Activated naive CD4-positive, alpha-beta T cell treated with anti-CD3 and anti-CD28 coated beads, Interleukin-2, amount 50 U/mL, for 24 hours (primary cell): ENCODE data around the gene ZFPL1.

ENCODE experiments used
- H3K27ac Mint-ChIP-seq: one replicate; pipeline ENCODE4 v1.8.0; 2021; ENCODE audit warnings: mild to moderate bottlenecking, mixed read lengths
- H3K27me3 Mint-ChIP-seq: one replicate; pipeline ENCODE4 v1.8.0; 2021; ENCODE audit warnings: mixed read lengths
- H3K36me3 Mint-ChIP-seq: one replicate; pipeline ENCODE4 v1.8.0; 2021; ENCODE audit warnings: mixed read lengths
- H3K4me1 Mint-ChIP-seq: one replicate; pipeline ENCODE4 v1.8.0; 2021; ENCODE audit warnings: mixed read lengths
- H3K4me3 Mint-ChIP-seq: one replicate; pipeline ENCODE4 v1.8.0; 2021; ENCODE audit warnings: mild to moderate bottlenecking, mixed read lengths
- H3K9me3 Mint-ChIP-seq: one replicate; pipeline ENCODE4 v1.8.0; 2021; ENCODE audit warnings: mixed read lengths

Gene ZFPL1

DNA sequence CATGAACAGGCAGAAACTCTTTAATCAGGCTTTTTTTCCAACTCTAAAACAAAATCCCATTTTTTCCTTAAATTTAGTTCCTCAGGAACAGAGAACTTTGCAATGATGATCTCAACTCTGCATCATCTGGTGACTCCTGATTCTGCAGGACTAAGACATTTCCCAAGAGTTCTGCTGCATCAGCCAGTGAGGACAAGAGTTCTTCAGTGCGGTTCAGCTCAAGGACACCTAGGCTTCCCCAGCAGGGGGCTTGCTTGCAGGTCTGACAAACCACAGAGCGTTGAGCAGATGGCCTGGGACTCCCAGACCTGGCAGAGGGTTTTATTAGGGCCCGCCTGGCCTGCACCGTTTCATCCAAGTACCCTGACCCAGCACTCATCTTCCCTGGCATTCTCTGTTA, 6.6 kb upstream of the ZFPL1 start:
- peaks cover 9% of the 10 kb centered on the region for H3K4me1 Mint-ChIP-seq
- H3K27me3 Mint-ChIP-seq = no peaks in the 10 kb centered on the region
- H3K27ac Mint-ChIP-seq = no peak overlapping the region
- H3K9me3 Mint-ChIP-seq = no peaks in the 10 kb centered on the region
- no peaks in the 10 kb centered on the region for H3K36me3 Mint-ChIP-seq
- H3K4me3 Mint-ChIP-seq = no peak overlapping the region

DNA sequence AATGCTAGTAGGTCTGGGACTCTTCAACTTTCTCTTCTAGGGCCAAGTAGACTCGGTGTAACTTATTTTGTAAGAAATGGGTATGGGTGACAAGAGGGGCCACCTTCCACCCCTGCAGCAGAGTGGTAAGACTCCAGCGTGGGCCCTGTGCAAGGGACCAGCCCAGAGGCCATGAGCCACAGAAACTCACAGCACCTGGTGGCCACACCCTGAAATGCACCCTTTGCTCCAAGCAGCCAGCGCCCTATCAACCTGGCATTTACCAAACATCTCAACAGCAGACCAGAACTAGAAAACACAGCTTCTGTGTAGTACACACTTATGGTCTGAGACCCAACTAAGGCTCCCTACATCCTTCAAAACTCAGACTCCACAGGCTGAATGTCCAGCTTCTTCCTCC, 5.9 kb upstream of the ZFPL1 start:
- no peak overlapping the region for H3K27ac Mint-ChIP-seq
- H3K4me1 Mint-ChIP-seq = peaks cover 9% of the 10 kb centered on the region
- H3K4me3 Mint-ChIP-seq = no peak overlapping the region
- H3K36me3 Mint-ChIP-seq = no peaks in the 10 kb centered on the region
- H3K9me3 Mint-ChIP-seq = no peaks in the 10 kb centered on the region
- no peaks in the 10 kb centered on the region for H3K27me3 Mint-ChIP-seq

DNA sequence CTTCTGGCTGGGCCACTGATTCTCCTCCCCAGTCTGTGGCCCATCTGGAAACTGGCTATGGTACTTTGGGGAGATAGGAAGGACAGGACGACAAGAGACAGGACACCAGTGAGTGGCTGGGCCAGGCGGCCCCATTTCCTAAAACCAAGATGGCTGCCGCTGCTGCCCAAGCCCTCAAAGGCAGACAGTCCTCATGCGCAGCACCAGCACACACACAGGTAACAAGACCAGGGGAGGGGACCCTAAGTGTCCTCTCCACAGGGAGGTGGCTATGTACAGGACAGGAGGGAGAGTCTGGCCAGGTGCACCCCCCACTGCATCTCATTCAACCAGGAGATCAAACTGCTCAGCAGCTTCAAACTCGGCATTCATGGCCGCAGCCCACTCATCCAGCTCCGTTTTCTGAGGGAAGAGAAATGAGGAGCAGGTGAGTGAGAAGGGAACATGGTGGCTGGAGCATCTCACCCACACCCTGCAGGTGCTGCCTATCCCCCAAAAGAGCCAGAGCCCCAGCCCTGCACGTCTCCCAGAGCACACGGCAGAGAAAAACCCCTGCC, 5.2 kb upstream of the ZFPL1 start:
- H3K4me1 Mint-ChIP-seq = peaks cover 13% of the 10 kb centered on the region
- no peaks in the 10 kb centered on the region for H3K27me3 Mint-ChIP-seq
- no peak overlapping the region for H3K27ac Mint-ChIP-seq
- H3K4me3 Mint-ChIP-seq = no peak overlapping the region
- no peaks in the 10 kb centered on the region for H3K9me3 Mint-ChIP-seq
- no peaks in the 10 kb centered on the region for H3K36me3 Mint-ChIP-seq

DNA sequence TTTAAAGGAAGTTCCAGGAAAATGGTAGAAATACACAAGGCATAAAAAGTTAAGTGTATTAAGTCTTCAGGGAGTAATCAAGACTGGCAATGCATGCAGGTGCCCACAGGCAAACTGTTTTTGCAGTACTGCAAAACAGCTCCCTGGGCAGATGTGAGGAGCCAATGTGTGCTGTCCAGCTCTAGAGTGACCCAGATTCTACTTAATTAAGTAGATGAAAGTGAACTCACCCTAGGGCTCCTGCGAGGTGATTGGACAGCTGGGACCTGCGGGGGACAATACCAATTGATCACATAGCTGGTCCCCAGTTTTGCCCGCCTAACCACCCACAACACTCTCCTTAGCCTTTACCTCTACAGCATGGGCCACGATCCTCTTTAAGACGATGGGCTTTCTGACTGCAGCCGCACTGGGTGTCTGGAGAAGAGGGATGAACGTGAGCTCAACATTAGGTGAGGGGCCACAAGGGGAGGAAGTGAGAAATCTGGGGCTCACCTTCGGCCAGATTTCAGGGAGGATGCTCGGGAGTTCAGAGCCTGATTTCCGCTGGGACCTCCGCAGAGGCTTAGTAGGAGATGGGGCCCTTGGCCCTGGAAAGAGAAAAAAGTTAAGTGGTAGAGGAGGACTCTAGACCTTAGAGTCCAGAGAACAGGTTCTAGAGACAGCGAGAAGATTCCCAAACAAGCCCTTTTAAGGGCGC, 738 bp upstream of the ZFPL1 start:
- H3K4me3 Mint-ChIP-seq = peak overlapping the region; percentile 95
- no peaks in the 10 kb centered on the region for H3K27me3 Mint-ChIP-seq
- peaks cover 21% of the 10 kb centered on the region for H3K4me1 Mint-ChIP-seq
- peak overlapping the region; percentile 98 for H3K27ac Mint-ChIP-seq
- H3K9me3 Mint-ChIP-seq = no peaks in the 10 kb centered on the region
- H3K36me3 Mint-ChIP-seq = peaks cover 1% of the 10 kb centered on the region

DNA sequence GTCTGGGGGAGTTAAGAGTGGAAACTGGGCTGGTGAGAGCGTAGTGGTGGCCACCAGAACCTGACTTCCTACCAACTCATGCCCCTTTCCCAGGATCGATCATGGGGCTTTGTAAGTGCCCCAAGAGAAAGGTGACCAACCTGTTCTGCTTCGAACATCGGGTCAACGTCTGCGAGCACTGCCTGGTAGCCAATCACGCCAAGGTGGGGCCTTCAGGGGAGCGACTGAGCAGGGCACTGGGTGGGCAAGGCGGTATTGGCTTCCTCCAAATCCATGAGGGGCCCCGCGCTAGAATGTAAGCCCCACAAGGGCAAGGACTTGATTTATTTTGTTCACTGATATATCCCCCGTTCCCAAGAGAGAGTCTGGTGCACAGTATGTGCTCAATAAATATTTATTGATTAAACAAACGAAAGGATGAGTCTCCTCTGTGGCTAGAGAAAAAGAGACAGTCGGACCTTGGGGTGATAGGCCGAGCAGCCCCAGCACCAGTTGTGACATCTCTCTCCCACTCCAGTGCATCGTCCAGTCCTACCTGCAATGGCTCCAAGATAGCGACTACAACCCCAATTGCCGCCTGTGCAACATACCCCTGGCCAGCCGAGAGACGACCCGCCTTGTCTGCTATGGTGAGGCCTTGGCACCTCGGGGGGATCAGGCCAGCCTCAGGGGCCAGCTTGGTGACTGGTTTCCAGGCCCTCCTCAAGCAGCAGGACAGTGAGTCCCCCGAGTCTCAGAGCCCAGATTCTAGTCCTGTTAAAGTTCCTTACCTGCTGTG, 765 bp downstream of the ZFPL1 start:
- Mint-ChIP-seq H3K4me3 (peak overlapping the region; percentile 95), H3K4me1 (peaks cover 15% of the 10 kb centered on the region), H3K27me3 (no peaks in the 10 kb centered on the region), H3K27ac (peak overlapping the region; percentile 98), H3K9me3 (no peaks in the 10 kb centered on the region), H3K36me3 (peaks cover 4% of the 10 kb centered on the region)

DNA sequence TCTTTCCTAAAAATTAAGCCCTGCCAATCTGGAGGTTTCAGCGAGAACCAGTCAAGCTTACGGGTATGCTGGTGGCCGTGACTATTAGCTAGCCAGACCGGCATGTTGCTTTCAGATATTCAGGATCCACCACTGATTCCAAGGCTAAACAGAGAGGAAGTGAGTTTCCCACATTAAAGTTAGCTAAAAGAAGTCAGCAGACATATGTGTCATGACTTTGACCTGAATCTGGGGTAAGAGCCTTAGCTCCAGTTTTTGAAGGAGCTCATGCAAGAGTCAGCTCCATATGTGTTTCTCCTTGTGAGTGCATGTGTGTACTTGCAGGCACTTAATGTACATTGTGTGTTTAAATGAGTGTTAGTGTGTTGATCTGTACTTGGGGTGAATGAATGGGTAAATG, 1.4 kb downstream of the ZFPL1 start:
- peak overlapping the region; percentile 3 for H3K27ac Mint-ChIP-seq
- peaks cover 15% of the 10 kb centered on the region for H3K4me1 Mint-ChIP-seq
- H3K27me3 Mint-ChIP-seq = no peaks in the 10 kb centered on the region
- no peaks in the 10 kb centered on the region for H3K9me3 Mint-ChIP-seq
- H3K36me3 Mint-ChIP-seq = peaks cover 4% of the 10 kb centered on the region
- H3K4me3 Mint-ChIP-seq = peak overlapping the region; percentile 95

DNA sequence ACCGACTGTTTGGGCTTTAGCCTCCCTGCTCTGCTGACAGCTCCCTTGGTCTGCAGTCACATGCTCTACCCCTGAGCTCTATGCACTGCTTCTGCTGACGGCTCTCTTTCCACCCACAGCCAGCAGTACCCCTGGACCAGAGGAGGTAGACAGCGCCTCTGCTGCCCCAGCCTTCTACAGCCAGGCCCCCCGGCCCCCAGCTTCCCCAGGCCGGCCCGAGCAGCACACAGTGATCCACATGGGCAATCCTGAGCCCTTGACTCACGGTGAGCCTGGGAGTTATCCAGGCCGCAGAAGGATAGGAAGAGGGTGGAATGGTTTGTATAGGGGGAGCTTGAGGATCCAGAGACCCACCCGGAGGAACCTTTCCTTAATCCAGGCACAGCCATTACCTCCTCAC, 2.8 kb downstream of the ZFPL1 start:
- H3K4me1 Mint-ChIP-seq = peaks cover 15% of the 10 kb centered on the region
- H3K27ac Mint-ChIP-seq = peak overlapping the region; percentile 51

DNA sequence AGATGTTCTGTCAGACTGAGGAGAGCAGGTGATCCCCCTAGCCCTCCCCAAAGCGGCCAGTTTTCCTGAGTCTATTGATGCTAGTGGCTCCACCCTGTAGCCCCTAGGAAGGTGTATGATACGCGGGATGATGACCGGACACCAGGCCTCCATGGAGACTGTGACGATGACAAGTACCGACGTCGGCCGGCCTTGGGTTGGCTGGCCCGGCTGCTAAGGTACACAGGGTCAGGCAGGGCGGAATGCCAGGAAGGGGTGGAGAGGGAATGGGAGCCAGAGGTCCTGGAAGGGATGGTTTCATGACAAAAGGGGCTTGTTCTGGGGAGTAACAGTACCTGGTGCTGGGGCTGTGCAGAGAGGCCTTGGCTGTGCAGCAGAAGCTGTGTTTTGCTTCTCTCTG, 3.2 kb downstream of the ZFPL1 start:
- Mint-ChIP-seq H3K27ac (no peak overlapping the region), H3K4me1 (peaks cover 15% of the 10 kb centered on the region), H3K36me3 (peaks cover 4% of the 10 kb centered on the region), H3K4me3 (no peak overlapping the region), H3K9me3 (no peaks in the 10 kb centered on the region), H3K27me3 (no peaks in the 10 kb centered on the region)

More for the DNA sequence above, 2.8 kb downstream of the ZFPL1 start:
- H3K27me3 Mint-ChIP-seq = no peaks in the 10 kb centered on the region
- H3K4me3 Mint-ChIP-seq = no peak overlapping the region
- H3K9me3 Mint-ChIP-seq = no peaks in the 10 kb centered on the region
- peaks cover 4% of the 10 kb centered on the region for H3K36me3 Mint-ChIP-seq

DNA sequence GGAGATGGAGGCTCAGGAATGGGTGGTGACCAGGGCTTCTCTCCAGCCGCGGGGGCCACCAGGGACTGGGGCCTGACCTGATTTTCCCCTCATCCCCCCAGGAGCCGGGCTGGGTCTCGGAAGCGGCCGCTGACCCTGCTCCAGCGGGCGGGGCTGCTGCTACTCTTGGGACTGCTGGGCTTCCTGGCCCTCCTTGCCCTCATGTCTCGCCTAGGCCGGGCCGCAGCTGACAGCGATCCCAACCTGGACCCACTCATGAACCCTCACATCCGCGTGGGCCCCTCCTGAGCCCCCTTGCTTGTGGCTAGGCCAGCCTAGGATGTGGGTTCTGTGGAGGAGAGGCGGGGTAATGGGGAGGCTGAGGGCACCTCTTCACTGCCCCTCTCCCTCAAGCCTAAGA, 3.8 kb downstream of the ZFPL1 start:
- Mint-ChIP-seq H3K4me1 (peaks cover 15% of the 10 kb centered on the region), H3K4me3 (no peak overlapping the region), H3K9me3 (no peaks in the 10 kb centered on the region), H3K27me3 (no peaks in the 10 kb centered on the region), H3K27ac (no peak overlapping the region), H3K36me3 (peaks cover 4% of the 10 kb centered on the region)

DNA sequence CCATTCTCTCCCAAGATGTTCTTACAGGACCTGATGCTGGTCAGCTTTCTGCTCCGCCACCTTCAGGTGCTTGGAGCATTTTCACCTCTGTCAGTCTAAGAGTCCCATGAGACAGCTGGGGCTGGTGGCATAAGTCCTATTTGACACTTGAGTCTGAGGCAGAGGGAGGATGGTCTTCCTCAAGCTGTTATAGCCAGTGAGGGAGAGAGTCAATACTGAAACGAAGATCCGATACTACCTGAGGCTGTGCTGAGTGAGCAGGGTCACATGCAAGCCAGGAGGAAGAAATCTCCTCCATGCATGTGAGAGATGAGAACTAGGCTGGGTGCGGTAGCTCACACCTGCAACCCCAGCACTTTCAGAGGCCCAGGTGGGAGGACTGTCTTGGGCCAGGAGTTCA, 5.6 kb downstream of the ZFPL1 start:
- no peak overlapping the region for H3K27ac Mint-ChIP-seq
- H3K36me3 Mint-ChIP-seq = peaks cover 4% of the 10 kb centered on the region
- no peaks in the 10 kb centered on the region for H3K27me3 Mint-ChIP-seq
- no peaks in the 10 kb centered on the region for H3K9me3 Mint-ChIP-seq
- no peak overlapping the region for H3K4me3 Mint-ChIP-seq
- peaks cover 8% of the 10 kb centered on the region for H3K4me1 Mint-ChIP-seq

DNA sequence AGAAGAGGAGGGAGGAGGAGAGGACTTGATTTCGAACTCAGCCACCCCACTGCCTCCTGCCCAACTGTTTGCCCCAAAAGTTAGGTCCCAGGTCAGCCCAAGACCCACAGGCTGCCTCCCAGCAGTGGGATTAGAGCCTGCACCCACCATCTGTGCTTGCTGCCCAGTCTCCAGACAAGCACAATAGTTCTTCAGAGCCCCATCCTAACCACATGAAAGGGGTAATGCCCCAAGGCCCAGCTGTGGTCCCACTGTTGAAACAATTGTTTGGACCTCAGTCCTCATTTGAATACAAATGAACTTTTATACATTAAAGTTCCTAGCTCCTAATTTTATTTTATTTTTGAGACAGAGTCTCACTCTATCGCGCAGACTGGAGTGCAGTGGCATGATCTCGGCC, 6.6 kb downstream of the ZFPL1 start:
- H3K27me3 Mint-ChIP-seq = no peaks in the 10 kb centered on the region
- H3K4me3 Mint-ChIP-seq = no peak overlapping the region
- H3K9me3 Mint-ChIP-seq = no peaks in the 10 kb centered on the region
- peaks cover 4% of the 10 kb centered on the region for H3K4me1 Mint-ChIP-seq
- H3K27ac Mint-ChIP-seq = no peak overlapping the region
- peaks cover 4% of the 10 kb centered on the region for H3K36me3 Mint-ChIP-seq

DNA sequence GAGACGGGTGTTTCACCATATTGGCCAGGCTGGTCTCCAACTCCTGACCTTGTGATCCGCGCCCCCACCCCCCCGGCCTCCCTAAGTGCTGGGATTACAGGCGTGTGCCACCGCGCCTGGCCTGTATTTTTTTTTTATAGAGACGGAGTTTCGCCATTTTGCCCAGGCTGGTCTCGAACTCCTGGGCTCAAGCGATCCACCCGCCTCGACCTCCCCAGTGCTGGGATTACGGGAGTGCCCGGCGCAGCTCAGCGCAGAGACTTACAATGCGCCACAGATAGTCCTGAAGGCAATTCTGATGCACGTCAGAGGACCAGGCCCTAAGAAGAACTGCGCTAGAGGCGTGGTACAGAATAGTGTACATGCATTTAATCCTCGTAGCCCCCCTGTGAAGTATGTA, 11.4 kb downstream of the ZFPL1 start:
- no peaks in the 10 kb centered on the region for H3K36me3 Mint-ChIP-seq
- H3K27me3 Mint-ChIP-seq = no peaks in the 10 kb centered on the region
- peak overlapping the region; percentile 93 for H3K27ac Mint-ChIP-seq
- H3K9me3 Mint-ChIP-seq = no peaks in the 10 kb centered on the region
- peak overlapping the region; percentile 90 for H3K4me3 Mint-ChIP-seq
- H3K4me1 Mint-ChIP-seq = peaks cover 14% of the 10 kb centered on the region

DNA sequence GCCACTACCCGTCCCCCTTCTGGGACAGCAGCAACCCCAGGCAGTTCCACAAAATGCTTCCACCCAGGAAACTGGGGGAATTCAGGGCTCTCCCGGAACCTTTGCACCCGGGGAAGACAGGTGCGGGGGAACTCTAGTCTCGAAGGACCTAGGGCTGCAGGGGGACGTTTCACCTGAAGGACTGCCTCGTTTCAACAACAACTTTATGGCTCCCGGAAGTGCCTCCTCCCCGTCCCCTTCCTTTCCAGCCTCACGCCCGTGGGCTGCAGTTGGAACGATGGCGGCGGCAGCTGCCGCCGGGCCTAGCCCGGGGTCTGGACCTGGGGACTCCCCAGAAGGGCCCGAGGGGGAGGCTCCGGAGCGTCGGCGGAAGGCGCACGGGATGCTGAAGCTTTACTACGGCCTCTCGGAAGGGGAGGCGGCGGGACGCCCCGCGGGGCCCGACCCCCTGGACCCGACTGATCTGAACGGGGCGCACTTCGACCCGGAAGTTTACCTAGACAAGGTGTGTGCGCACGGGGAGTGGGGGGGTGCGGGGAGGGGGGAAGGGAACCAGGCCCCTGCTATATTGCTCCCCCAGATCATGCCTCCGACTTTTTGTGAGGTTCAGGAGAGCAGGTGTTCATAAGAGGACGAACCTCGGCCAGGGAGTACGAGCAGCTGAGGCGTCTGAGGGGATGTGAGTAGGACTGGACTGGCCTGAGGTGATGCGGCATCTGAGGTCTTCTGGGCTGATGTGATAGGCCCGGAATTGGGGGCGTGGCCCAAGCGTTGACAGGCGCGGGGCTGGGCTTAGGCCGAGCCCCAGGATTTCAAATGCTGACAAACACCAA, 12.2 kb downstream of the ZFPL1 start, which contains the start of gene VPS51:
Gene VPS51 (plus strand): TSS at position 241 of the 833 bp plus-strand sequence. CDS start 37 bp downstream, at position 278.
- peak within 1 kb of the TSS; percentile 90 for H3K4me3 Mint-ChIP-seq
- H3K27ac Mint-ChIP-seq = peak within 1 kb of the TSS; percentile 94
- no peaks in the 10 kb centered on the region for H3K36me3 Mint-ChIP-seq
- H3K4me1 Mint-ChIP-seq = peaks cover 14% of the 10 kb centered on the region
- H3K27me3 Mint-ChIP-seq = no peaks in the 10 kb centered on the region
- no peaks in the 10 kb centered on the region for H3K9me3 Mint-ChIP-seq

DNA sequence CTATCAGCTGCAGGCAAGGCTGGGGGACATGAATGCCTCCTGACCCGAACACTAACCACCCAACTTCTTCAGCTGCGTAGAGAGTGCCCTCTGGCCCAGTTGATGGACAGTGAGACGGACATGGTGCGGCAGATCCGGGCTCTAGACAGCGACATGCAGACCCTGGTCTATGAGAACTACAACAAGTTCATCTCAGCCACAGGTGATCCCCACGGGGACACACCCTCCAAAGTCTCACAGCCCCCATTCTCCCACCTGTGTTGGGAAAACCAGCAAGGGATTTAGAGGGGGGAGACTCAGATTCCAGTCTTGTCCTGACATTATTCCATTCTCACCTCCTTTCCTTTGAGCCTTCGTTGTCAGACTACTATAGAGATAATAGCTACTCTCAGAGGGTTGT, 12.9 kb downstream of the ZFPL1 start:
- no peaks in the 10 kb centered on the region for H3K27me3 Mint-ChIP-seq
- no peaks in the 10 kb centered on the region for H3K36me3 Mint-ChIP-seq
- H3K4me3 Mint-ChIP-seq = peak overlapping the region; percentile 90
- H3K9me3 Mint-ChIP-seq = no peaks in the 10 kb centered on the region
- no peak overlapping the region for H3K27ac Mint-ChIP-seq
- H3K4me1 Mint-ChIP-seq = peaks cover 14% of the 10 kb centered on the region

DNA sequence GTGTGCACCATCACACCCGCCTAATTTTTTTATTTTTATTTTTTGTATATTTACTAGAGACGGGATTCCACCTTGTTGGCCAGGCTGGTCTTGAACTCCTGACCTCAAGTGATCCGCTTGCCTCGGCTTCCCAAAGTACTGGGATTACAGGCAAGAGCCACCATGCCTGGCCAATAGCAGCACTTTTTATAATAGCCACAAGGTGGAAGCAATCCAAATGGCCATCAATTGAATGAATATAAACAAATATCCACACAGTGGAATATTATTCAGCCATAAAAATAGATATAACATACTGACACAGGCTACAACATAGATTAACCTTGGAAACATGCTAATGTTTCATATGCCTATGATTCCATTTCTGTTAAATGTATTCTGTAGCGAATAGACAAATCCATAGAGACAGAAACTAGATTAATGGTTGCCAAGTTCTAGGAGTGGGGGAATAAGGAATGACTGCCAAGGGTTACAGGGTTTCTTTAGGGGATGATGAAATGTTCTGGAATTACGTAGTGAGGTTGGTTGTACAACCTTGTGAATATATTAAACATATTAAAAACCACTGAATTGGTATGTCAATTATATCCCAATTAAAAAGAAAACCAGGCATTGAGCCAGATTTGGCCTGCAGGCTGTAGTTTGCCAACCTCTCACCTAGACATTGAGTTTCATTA, 16.8 kb downstream of the ZFPL1 start:
- H3K36me3 Mint-ChIP-seq = no peaks in the 10 kb centered on the region
- no peak overlapping the region for H3K27ac Mint-ChIP-seq
- peaks cover 29% of the 10 kb centered on the region for H3K4me1 Mint-ChIP-seq
- H3K27me3 Mint-ChIP-seq = no peaks in the 10 kb centered on the region
- no peak overlapping the region for H3K4me3 Mint-ChIP-seq
- no peaks in the 10 kb centered on the region for H3K9me3 Mint-ChIP-seq
